Endothelial cell of umbilical vein (primary cell): ENCODE results near the gene MYZAP. TPM values are rescaled to one million over a fixed set of nuclear protein-coding genes. Genes with fewer than 3 reads are reported as not detected.

Experiments
- BruUV-seq: library from RNA; stranded (reverse); fragments of 400-500 nt; replicated peaks from 2 replicates; lab custom pipeline; 2021; lab: Mats Ljungman, UMichigan
- CTCF ChIA-PET: fragments of 300-600, 350-600 bp; sonication (Branson Sonifier 250); formaldehyde crosslinking; loops from one replicate; lab custom pipeline; 2021; ENCODE audit warnings: antibody characterized with exemption, inconsistent platforms; lab: Charles Lee
- POLR2A ChIA-PET: fragments of 300-600, 350-600 bp; sonication (Branson Sonifier 250); formaldehyde crosslinking; loops from one replicate; lab custom pipeline; 2021; ENCODE audit warnings: antibody characterized with exemption, inconsistent platforms; lab: Charles Lee
- DNase-seq: peaks from one replicate; pipeline ENCODE4 v3.0.0-alpha.2; 2011; ENCODE audit warnings: low read depth, low spot score
- FAIRE-seq: peaks from 2 replicates; lab custom pipeline; 2011; peaks lifted over from hg19 to GRCh38; lab: Jason Lieb, UNC
- H2AFZ ChIP-seq: 2 replicates; pipeline ENCODE4 v1.6.0; 2012; ENCODE audit warnings: low read depth, low read length, control low read depth, inconsistent platforms
- H3K27ac ChIP-seq: 2 replicates; pipeline ENCODE4 v1.5.1; 2011; ENCODE audit warnings: low read depth, mild to moderate bottlenecking, control low read depth, low read length, moderate library complexity; ENCODE audit not compliant: insufficient read depth
- H3K27me3 ChIP-seq, 2 experiments: 2 replicates each; pipeline versions ENCODE4 v1.6.0 to v1.6.1; 2011; ENCODE audit warnings: low read length in 2 of 2, mixed read lengths in 1 of 2; ENCODE audit not compliant: control insufficient read depth in 2 of 2, insufficient read depth in 2 of 2
- H3K36me3 ChIP-seq, 2 experiments: 2 replicates in 1 of 2; 3 replicates in 1 of 2; pipeline ENCODE4 v1.5.1; 2011; ENCODE audit warnings: low read length in 2 of 2, mild to moderate bottlenecking in 1 of 2, moderate library complexity in 1 of 2; ENCODE audit not compliant: control insufficient read depth in 2 of 2, insufficient read depth in 2 of 2; ENCODE audit errors: extremely low read depth in 1 of 2
- H3K4me1 ChIP-seq: 3 replicates; pipeline ENCODE4 v1.5.1; 2011; ENCODE audit warnings: mild to moderate bottlenecking, low read length; ENCODE audit not compliant: control insufficient read depth, insufficient read depth; ENCODE audit errors: extremely low read depth
- H3K4me2 ChIP-seq: 2 replicates; pipeline ENCODE4 v1.6.1; 2011; ENCODE audit warnings: low read length, control low read depth, mixed read lengths; ENCODE audit not compliant: insufficient read depth
- H3K4me3 ChIP-seq, 3 experiments: fragments of 200-600 bp in 1 of 3; sonication (generic), shearing (Covaris generic) in 1 of 3; replicated peaks in 1 of 3; 2 replicates each; pipeline ENCODE4 v1.5.1; 2011 to 2016; ENCODE audit warnings: control low read depth in 3 of 3, low read length in 3 of 3, mild to moderate bottlenecking in 2 of 3, inconsistent platforms in 1 of 3, low read depth in 1 of 3, moderate library complexity in 1 of 3; ENCODE audit not compliant: insufficient read depth in 1 of 3
- H3K79me2 ChIP-seq: 2 replicates; pipeline ENCODE4 v1.6.0; 2012; ENCODE audit warnings: low read length, inconsistent platforms; ENCODE audit not compliant: control insufficient read depth, insufficient read depth
- H3K9ac ChIP-seq: replicated peaks from 2 replicates; pipeline ENCODE3; 2011; ENCODE audit warnings: low read length, control low read depth; ENCODE audit not compliant: insufficient read depth; ENCODE audit errors: extremely low read depth
- H3K9me1 ChIP-seq: replicated peaks from 3 replicates; pipeline ENCODE4 v1.6.0; 2011; ENCODE audit warnings: mild to moderate bottlenecking, low read length; ENCODE audit not compliant: control insufficient read depth, insufficient read depth; ENCODE audit errors: extremely low read depth
- H3K9me3 ChIP-seq: replicated peaks from 2 replicates; pipeline ENCODE4 v1.5.1; 2012; ENCODE audit warnings: low read length, inconsistent platforms; ENCODE audit not compliant: control insufficient read depth, insufficient read depth
- H4K20me1 ChIP-seq: replicated peaks from 2 replicates; pipeline ENCODE3; 2011; ENCODE audit warnings: mild to moderate bottlenecking, low read length; ENCODE audit not compliant: control insufficient read depth, insufficient read depth; ENCODE audit errors: extremely low read depth
- EZH2 ChIP-seq: IDR thresholded peaks from 2 replicates; pipeline ENCODE4 v1.6.1; 2012; ENCODE audit warnings: borderline replicate concordance, low read depth, mild to moderate bottlenecking, moderate library complexity, low read length, inconsistent platforms; ENCODE audit not compliant: severe bottlenecking
- FOS ChIP-seq: IDR thresholded peaks from 2 replicates; pipeline ENCODE4 v1.6.1; 2011; ENCODE audit warnings: mild to moderate bottlenecking, low read length, moderate library complexity, borderline replicate concordance; ENCODE audit not compliant: insufficient read depth
- GATA2 ChIP-seq: IDR thresholded peaks from 2 replicates; pipeline ENCODE4 v1.7.0; 2011; ENCODE audit warnings: low read depth, mild to moderate bottlenecking, moderate library complexity, mixed read lengths, low read length; ENCODE audit not compliant: insufficient read length, insufficient read depth
- JUN ChIP-seq: IDR thresholded peaks from 2 replicates; pipeline ENCODE4 v1.6.1; 2011; ENCODE audit warnings: borderline replicate concordance, low read depth; ENCODE audit not compliant: insufficient read length, insufficient read depth
- MYC ChIP-seq: IDR thresholded peaks from one replicate; pipeline ENCODE4 v1.6.1; 2011; ENCODE audit warnings: mild to moderate bottlenecking, low read depth, low read length
- POLR2A ChIP-seq: IDR thresholded peaks from 2 replicates; pipeline ENCODE4 v1.6.1; 2012; ENCODE audit warnings: low read depth, mild to moderate bottlenecking, control low read depth, low read length
- POLR2AphosphoS5 ChIP-seq: IDR thresholded peaks from 2 replicates; pipeline ENCODE4 v1.6.1; 2012; ENCODE audit warnings: low read depth, mild to moderate bottlenecking, control low read depth, low read length, moderate library complexity; ENCODE audit not compliant: insufficient read depth
- dilution Hi-C: fragments of 300-500 bp; cut with MboI; formaldehyde crosslinking; loops from one replicate; pipeline ENCODE4 v1.15.0; 2019; ENCODE audit warnings: low sequenced_read_pairs; ENCODE audit not compliant: extremely low pct_ligation_motif_present
- intact Hi-C: fragments of 100-400 bp; cut with micrococcal nuclease; formaldehyde crosslinking; loops from one replicate; pipeline ENCODE4 v1.10.0; 2022
- polyA plus RNA-seq, 4 experiments: library from polyadenylated mRNA; depleted of rRNA in 3 of 4; stranded (reverse) in 3 of 4; unstranded in 1 of 4; fragments of >200 nt; gene quantifications; 2 replicates each; pipeline versions ENCODE4 v1.2.1 to v1.2.3, GENCODE V29; 2011 to 2012; ENCODE audit warnings: missing spikeins in 1 of 4
- total RNA-seq: library from RNA; stranded (reverse); gene quantifications from 2 replicates; pipeline ENCODE4 v1.2.3, GENCODE V29; 2021
- TF ChIP-seq, protein P1 (sequence below), 2 donors: IDR thresholded peaks; 1 replicate in 1 of 2; 2 replicates in 1 of 2; pipeline ENCODE4 v1.5.1; 2011; ENCODE audit warnings: low read length in 2 of 2, mild to moderate bottlenecking in 2 of 2, moderate library complexity in 2 of 2, control low read depth in 1 of 2, inconsistent platforms in 1 of 2, low read depth in 1 of 2; ENCODE audit not compliant: insufficient read depth in 1 of 2; ENCODE audit errors: extremely low read depth in 1 of 2
- TF ChIP-seq, protein P2 (sequence below): IDR thresholded peaks from 2 replicates; pipeline ENCODE4 v1.6.1; 2011; ENCODE audit not compliant: insufficient read depth, insufficient read length

The MYZAP gene
- total and polyA plus RNA-seq, 2 donors (not counting 3 experiments of a cell fraction or from before 2014, with no cell fraction given): 6.3 to 8.1 TPM

- Histone ChIP-seq H4K20me1 (no peaks in the 10 kb centered on the region), H3K36me3 (peaks cover 0 to 13% of the 10 kb centered on the region in 2 experiments), H2AFZ (no peak overlapping the region), H3K4me2 (no peak overlapping the region), H3K27me3 (no peaks in the 10 kb centered on the region), H3K9ac (no peak overlapping the region), H3K27ac (no peak overlapping the region), H3K4me3 (no peak overlapping the region), H3K9me1 (no peaks in the 10 kb centered on the region), H3K4me1 (peaks cover 13% of the 10 kb centered on the region), H3K9me3 (no peaks in the 10 kb centered on the region), H3K79me2 (no peaks in the 10 kb centered on the region)
- POLR2A ChIA-PET: no interaction called here
- BruUV-seq: no TSS peak
- intact Hi-C loops (no loop called here), dilution Hi-C loops (no loop called here)
- no peak for TF ChIP-seq POLR2AphosphoS5
- no peak for TF ChIP-seq MYC
- no peak for TF ChIP-seq EZH2
- TF ChIP-seq, protein P1, sequence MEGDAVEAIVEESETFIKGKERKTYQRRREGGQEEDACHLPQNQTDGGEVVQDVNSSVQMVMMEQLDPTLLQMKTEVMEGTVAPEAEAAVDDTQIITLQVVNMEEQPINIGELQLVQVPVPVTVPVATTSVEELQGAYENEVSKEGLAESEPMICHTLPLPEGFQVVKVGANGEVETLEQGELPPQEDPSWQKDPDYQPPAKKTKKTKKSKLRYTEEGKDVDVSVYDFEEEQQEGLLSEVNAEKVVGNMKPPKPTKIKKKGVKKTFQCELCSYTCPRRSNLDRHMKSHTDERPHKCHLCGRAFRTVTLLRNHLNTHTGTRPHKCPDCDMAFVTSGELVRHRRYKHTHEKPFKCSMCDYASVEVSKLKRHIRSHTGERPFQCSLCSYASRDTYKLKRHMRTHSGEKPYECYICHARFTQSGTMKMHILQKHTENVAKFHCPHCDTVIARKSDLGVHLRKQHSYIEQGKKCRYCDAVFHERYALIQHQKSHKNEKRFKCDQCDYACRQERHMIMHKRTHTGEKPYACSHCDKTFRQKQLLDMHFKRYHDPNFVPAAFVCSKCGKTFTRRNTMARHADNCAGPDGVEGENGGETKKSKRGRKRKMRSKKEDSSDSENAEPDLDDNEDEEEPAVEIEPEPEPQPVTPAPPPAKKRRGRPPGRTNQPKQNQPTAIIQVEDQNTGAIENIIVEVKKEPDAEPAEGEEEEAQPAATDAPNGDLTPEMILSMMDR (IDR thresholded peaks at IDR 0.05; ENCODE audit: extremely low read depth in 1 of 2, insufficient read depth in 1 of 2, low read depth in 1 of 2, low read length in 2 of 2): no peak
- TF ChIP-seq GATA2: no peak
- no peak for TF ChIP-seq POLR2A
- no peak for TF ChIP-seq JUN
- TF ChIP-seq FOS: no peak
- TF ChIP-seq, protein P2, sequence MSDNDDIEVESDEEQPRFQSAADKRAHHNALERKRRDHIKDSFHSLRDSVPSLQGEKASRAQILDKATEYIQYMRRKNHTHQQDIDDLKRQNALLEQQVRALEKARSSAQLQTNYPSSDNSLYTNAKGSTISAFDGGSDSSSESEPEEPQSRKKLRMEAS: no peak
- CTCF ChIA-PET: no interaction called here
- FAIRE-seq: no peak
- no peak for DNase-seq
Measured at GRCh38 chr15:57604507-57604906, 12.8 kb downstream of the MYZAP start.
